Endodermal cell (in vitro differentiated cells): Measurements from ENCODE around the gene RAB15. TPM values are rescaled to one million over a fixed set of nuclear protein-coding genes. Genes with fewer than 3 reads are reported as not detected.

ENCODE experiments used
- DNase-seq: peaks from one replicate; pipeline ENCODE4 v3.0.0-alpha.2; 2017
- H3K27ac ChIP-seq: 2 replicates; pipeline ENCODE4 v1.5.1; 2013; ENCODE audit warnings: mild to moderate bottlenecking, low read depth, low read length, moderate library complexity
- H3K27me3 ChIP-seq: 2 replicates; pipeline ENCODE4 v1.6.1; 2013; ENCODE audit warnings: mild to moderate bottlenecking, low read length, moderate library complexity; ENCODE audit not compliant: insufficient read depth, control insufficient read depth, poor library complexity, severe bottlenecking
- H3K36me3 ChIP-seq: 2 replicates; pipeline ENCODE4 v1.7.0; 2013; ENCODE audit warnings: mild to moderate bottlenecking, low read length, moderate library complexity; ENCODE audit not compliant: control insufficient read depth, insufficient read depth
- H3K4me1 ChIP-seq: one replicate; pipeline ENCODE4 v1.7.0; 2013; ENCODE audit warnings: low read length; ENCODE audit not compliant: control insufficient read depth, insufficient read depth
- H3K4me3 ChIP-seq: 2 replicates; pipeline ENCODE4 v1.5.1; 2013; ENCODE audit warnings: mild to moderate bottlenecking, low read length, moderate library complexity
- H3K9ac ChIP-seq: 2 replicates; pipeline ENCODE4 v1.6.1; 2013; ENCODE audit warnings: mild to moderate bottlenecking, low read length, moderate library complexity; ENCODE audit not compliant: poor library complexity, severe bottlenecking; ENCODE audit errors: extremely low read depth
- H3K9me3 ChIP-seq: 2 replicates; pipeline ENCODE4 v1.6.1; 2013; ENCODE audit warnings: mild to moderate bottlenecking, low read length, moderate library complexity; ENCODE audit not compliant: control insufficient read depth
- H3K27ac Mint-ChIP-seq: 2 replicates; pipeline ENCODE4 v1.8.0; 2020; ENCODE audit warnings: mixed read lengths
- H3K27me3 Mint-ChIP-seq: 2 replicates; pipeline ENCODE4 v1.8.0; 2021; ENCODE audit warnings: mild to moderate bottlenecking, mixed read lengths; ENCODE audit not compliant: insufficient read depth
- H3K36me3 Mint-ChIP-seq: 2 replicates; pipeline ENCODE4 v1.8.0; 2020; ENCODE audit warnings: low read depth, mixed read lengths
- H3K4me1 Mint-ChIP-seq: 2 replicates; pipeline ENCODE4 v1.8.0; 2020; ENCODE audit warnings: mixed read lengths
- H3K4me3 Mint-ChIP-seq: 2 replicates; pipeline ENCODE4 v1.8.0; 2020; ENCODE audit warnings: mild to moderate bottlenecking, moderate library complexity, mixed read lengths
- H3K9me3 Mint-ChIP-seq: 2 replicates; pipeline ENCODE4 v1.8.0; 2020; ENCODE audit warnings: mild to moderate bottlenecking, mixed read lengths
- WGBS, 2 experiments: methylation state at CpG; one replicate each; pipeline versions ENCODE4 v1.1.5 to v1.1.7; 2013; ENCODE audit warnings: missing lambda C conversion rate in 2 of 2, mixed read lengths in 1 of 2; ENCODE audit not compliant: insufficient coverage in 1 of 2, insufficient read length in 1 of 2; 5-methylcytosine and 5-hydroxymethylcytosine counted together
- total RNA-seq, 2 donors: library from RNA; stranded (reverse); fragmentation: NEBNext Ultra II Directional in 1 of 2; extraction: Animal tissue kit (Norgen Biotek cat#: 25700) in 1 of 2; gene quantifications; 2 replicates in 1 of 2; 3 replicates in 1 of 2; pipeline ENCODE4 v1.2.1, GENCODE V29; 2021
- TF ChIP-seq, protein P1 (sequence below): fragments of 200-600 bp; sonication (generic); conservative IDR thresholded peaks from 2 replicates; pipeline ENCODE4 v1.5.0; 2021; ENCODE audit warnings: antibody characterized with exemption, mild to moderate bottlenecking

The RAB15 gene
- total RNA-seq, 2 donors from 2014 or later = 48.7 to 77.2 TPM

DNA sequence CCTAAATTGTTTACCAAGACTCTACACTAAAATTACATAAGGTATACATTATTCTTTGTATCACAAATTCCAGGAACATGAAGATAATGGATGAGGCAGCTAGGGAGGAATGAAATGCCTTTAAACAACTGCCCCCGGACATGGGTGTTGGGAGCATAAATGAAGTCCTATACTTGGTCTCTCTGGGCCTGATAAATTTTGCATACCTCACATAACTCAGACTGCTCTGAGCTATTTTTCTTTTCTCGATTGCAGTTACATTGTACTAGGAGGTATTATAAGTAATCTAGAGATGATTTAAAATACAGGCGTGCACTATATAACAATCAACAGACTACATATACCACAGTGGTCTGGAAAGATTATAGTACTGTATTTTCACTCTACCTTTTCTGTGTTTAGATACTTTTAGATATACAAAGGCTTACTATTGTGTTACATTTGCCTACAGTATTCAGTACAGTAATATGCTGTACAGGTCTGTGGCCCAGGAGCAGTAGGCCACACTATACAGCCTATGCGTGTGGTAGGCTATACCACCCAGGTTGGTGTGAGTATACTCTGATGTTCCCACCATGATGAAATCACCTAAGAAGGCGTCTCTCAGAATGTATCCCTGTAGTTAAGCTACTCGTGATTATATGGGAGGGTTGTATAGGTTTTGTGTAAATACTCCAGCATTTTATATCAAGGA lies 28.9 kb upstream of the RAB15 start:
- no peak overlapping the region for H3K27ac Mint-ChIP-seq
- Histone ChIP-seq H3K36me3 (no peaks in the 10 kb centered on the region), H3K27ac (no peak overlapping the region), H3K4me1 (no peaks in the 10 kb centered on the region), H3K4me3 (no peak overlapping the region), H3K27me3 (no peaks in the 10 kb centered on the region), H3K9me3 (no peaks in the 10 kb centered on the region), H3K9ac (no peak overlapping the region)
- no peak for DNase-seq
- no peak overlapping the region for H3K4me3 Mint-ChIP-seq
- no peaks in the 10 kb centered on the region for H3K27me3 Mint-ChIP-seq
- TF ChIP-seq, protein P1, sequence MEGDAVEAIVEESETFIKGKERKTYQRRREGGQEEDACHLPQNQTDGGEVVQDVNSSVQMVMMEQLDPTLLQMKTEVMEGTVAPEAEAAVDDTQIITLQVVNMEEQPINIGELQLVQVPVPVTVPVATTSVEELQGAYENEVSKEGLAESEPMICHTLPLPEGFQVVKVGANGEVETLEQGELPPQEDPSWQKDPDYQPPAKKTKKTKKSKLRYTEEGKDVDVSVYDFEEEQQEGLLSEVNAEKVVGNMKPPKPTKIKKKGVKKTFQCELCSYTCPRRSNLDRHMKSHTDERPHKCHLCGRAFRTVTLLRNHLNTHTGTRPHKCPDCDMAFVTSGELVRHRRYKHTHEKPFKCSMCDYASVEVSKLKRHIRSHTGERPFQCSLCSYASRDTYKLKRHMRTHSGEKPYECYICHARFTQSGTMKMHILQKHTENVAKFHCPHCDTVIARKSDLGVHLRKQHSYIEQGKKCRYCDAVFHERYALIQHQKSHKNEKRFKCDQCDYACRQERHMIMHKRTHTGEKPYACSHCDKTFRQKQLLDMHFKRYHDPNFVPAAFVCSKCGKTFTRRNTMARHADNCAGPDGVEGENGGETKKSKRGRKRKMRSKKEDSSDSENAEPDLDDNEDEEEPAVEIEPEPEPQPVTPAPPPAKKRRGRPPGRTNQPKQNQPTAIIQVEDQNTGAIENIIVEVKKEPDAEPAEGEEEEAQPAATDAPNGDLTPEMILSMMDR = no peak
- 96 to 100% methylated on average over 1 to 4 of the region's 6 CpGs for WGBS, 2 experiments
- peaks cover 14% of the 10 kb centered on the region for H3K4me1 Mint-ChIP-seq
- no peaks in the 10 kb centered on the region for H3K9me3 Mint-ChIP-seq
- H3K36me3 Mint-ChIP-seq = peaks cover 5% of the 10 kb centered on the region

DNA sequence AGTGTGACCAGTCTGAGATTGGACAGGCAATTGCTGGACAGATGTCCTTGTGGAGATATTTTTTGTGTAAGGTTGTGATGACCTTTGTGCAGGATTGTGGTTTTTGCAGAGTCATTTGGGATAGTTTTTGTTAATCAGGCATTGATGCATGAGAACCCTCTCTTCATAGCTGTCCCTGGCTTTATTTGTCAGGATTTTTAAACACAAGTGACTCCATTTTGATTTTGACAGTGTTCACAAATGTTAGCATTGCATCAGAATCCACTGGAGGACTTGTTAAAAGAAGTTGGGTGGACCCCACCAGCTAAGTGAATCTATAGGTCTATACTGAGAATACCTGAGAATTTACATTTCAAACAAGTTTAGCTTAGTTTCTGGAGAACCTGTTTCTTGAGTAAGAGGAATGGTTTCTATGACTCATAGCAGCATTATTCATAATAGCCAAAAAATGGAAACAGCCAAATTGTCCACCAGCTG lies 26.4 kb upstream of the RAB15 start:
- no peaks in the 10 kb centered on the region for H3K36me3 ChIP-seq
- Mint-ChIP-seq H3K4me3 (no peak overlapping the region), H3K27ac (no peak overlapping the region), H3K9me3 (no peaks in the 10 kb centered on the region), H3K27me3 (no peaks in the 10 kb centered on the region), H3K4me1 (peaks cover 12% of the 10 kb centered on the region), H3K36me3 (peaks cover 2% of the 10 kb centered on the region)
- TF ChIP-seq, protein P1 = no peak
- no peaks in the 10 kb centered on the region for H3K9me3 ChIP-seq
- no peak for DNase-seq
- H3K9ac ChIP-seq = no peak overlapping the region
- H3K27me3 ChIP-seq = no peaks in the 10 kb centered on the region
- H3K4me3 ChIP-seq = no peak overlapping the region
- no peaks in the 10 kb centered on the region for H3K4me1 ChIP-seq
- no peak overlapping the region for H3K27ac ChIP-seq

DNA sequence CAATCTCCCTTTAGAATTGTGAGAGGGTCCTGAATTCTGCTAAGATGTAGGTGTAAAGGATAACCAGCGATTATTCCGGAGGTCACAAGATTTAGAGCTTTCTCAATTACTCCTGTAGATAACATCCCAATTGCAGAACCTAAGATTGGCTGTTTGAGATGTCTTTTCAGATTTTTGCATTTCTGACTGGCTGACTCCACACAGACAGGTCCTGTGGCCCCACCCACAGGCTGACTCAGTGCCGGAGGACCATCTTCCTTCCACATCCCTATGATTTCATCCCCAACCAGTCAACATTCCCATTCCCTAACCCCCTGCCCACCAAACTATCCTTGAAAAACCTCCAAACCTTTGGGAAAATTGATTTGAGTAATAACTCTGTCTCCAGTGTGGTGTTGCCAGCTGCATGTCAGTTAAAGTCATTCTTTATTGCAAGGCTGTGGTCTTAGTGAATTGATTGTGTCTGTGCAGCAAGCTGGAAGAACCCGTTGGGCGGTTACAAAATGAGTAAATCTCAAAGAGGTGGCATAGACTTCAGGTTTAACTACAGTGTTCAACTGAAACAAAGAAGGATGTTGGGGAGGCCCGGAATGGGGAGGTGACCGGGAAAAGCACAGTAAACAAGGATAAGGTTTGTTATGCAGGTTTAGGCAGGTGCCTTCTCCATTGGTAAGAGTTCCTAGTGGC lies 25.1 kb upstream of the RAB15 start:
- H3K9me3 ChIP-seq = no peaks in the 10 kb centered on the region
- no peaks in the 10 kb centered on the region for H3K27me3 Mint-ChIP-seq
- H3K9ac ChIP-seq = no peak overlapping the region
- no peak overlapping the region for H3K4me3 Mint-ChIP-seq
- WGBS, 2 experiments = 96 to 98% methylated on average over 4 to 7 of the region's 7 CpGs
- no peak overlapping the region for H3K4me3 ChIP-seq
- H3K4me1 Mint-ChIP-seq = peaks cover 3% of the 10 kb centered on the region
- peaks cover 2% of the 10 kb centered on the region for H3K36me3 Mint-ChIP-seq
- H3K36me3 ChIP-seq = no peaks in the 10 kb centered on the region
- no peaks in the 10 kb centered on the region for H3K27me3 ChIP-seq
- no peak overlapping the region for H3K27ac ChIP-seq
- H3K27ac Mint-ChIP-seq = no peak overlapping the region
- no peak for DNase-seq
- no peaks in the 10 kb centered on the region for H3K9me3 Mint-ChIP-seq
- no peaks in the 10 kb centered on the region for H3K4me1 ChIP-seq
- TF ChIP-seq, protein P1 = no peak
